ENCODE results near the gene SMG1.
"Not testable (repeated sequence)": the region's sequence is repeated elsewhere in the genome, so short reads cannot be mapped to it uniquely, and the experiment has no call there.

DNA sequence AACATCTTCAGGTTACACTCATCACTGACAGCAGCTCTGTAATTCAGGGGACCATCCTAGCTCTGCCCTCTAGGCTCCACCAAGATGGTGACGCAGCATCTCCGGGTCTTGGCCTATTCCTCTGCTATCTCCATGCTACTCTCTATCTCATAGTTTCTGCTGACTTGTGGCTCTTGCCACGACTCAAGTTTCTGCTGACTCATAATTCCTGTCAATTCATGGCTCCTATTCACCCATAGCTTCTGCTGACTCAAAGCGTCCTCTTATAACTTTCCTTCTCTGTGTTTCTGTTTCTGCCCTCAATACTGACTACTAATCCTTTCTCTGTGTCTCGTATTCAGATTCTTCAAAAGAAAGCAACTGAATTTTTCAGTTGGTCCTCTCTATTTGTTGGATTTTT, 163.5 kb downstream of the SMG1 start:
- TF ChIP-seq CHD4 (IDR thresholded peaks at IDR 0.05; ENCODE audit: borderline replicate concordance, low read length); NFIC (IDR thresholded peaks at IDR 0.05; ENCODE audit: low read length); BHLHE40 (IDR thresholded peaks at IDR 0.05; ENCODE audit: low read length); FOXM1 (CRISPR knock-in tag; IDR thresholded peaks at IDR 0.05); SRF (IDR thresholded peaks at IDR 0.05; ENCODE audit: low read depth, low read length): not testable (repeated sequence)
